Uterus (tissue), 4 donors: ENCODE measurements around the gene C1QC. TPM values are rescaled to one million over a fixed set of nuclear protein-coding genes. Genes with fewer than 3 reads are reported as not detected.

Experiments used
- DNase-seq, 2 donors: peaks; one replicate each; pipeline ENCODE4 v3.0.0-alpha.2; 2019 to 2020
- H3K27ac ChIP-seq, 2 donors: fragments of 200-600 bp; sonication (generic); 1 replicate in 1 of 2; 2 replicates in 1 of 2; pipeline ENCODE4 v1.5.1; 2016 to 2018
- H3K27me3 ChIP-seq, 2 donors: fragments of 200-600 bp; sonication (generic); one replicate each; pipeline ENCODE4 v1.5.1; 2018 to 2019; ENCODE audit warnings: control low read depth in 1 of 2
- H3K36me3 ChIP-seq, 2 donors: fragments of 200-600 bp; sonication (generic); one replicate each; pipeline ENCODE4 v1.5.1; 2019; ENCODE audit warnings: control low read depth in 1 of 2
- H3K4me1 ChIP-seq, 2 donors: fragments of 200-600 bp; sonication (generic); one replicate each; pipeline ENCODE4 v1.5.1; 2018 to 2019; ENCODE audit warnings: control low read depth in 1 of 2
- H3K4me3 ChIP-seq, 2 donors: fragments of 200-600 bp; sonication (generic); 1 replicate in 1 of 2; 2 replicates in 1 of 2; pipeline ENCODE4 v1.5.1; 2018 to 2019; ENCODE audit warnings: mild to moderate bottlenecking in 1 of 2
- H3K9me3 ChIP-seq, 2 donors: fragments of 200-600 bp; sonication (generic); one replicate each; pipeline ENCODE4 v1.5.1; 2019; ENCODE audit warnings: control low read depth in 1 of 2
- CTCF ChIP-seq, 4 experiments: fragments of 200-600 bp in 2 of 4; fragments of 450-650 bp in 2 of 4; sonication (generic) in 2 of 4; IDR thresholded peaks; one replicate each; pipeline ENCODE4 v1.5.1; 2016 to 2019; ENCODE audit warnings: antibody characterized with exemption in 4 of 4, mild to moderate bottlenecking in 2 of 4, moderate library complexity in 1 of 4
- POLR2A ChIP-seq, 2 donors: fragments of 450-650 bp; IDR thresholded peaks; one replicate each; pipeline ENCODE4 v1.6.1; 2016; ENCODE audit warnings: antibody characterized with exemption in 2 of 2, mild to moderate bottlenecking in 1 of 2, moderate library complexity in 1 of 2
- intact Hi-C: fragments of 100-400 bp; cut with DNase I; formaldehyde crosslinking; loops from one replicate; pipeline ENCODE4 v1.15.1; 2023; ENCODE audit warnings: low total_unique reads
- microRNA-seq: library from miRNA; unstranded; fragments of <30 nt; microRNA quantifications from one replicate; pipeline ENCODE4, GENCODE V29; 2016; ENCODE audit warnings: borderline microRNAs expressed, borderline replicate concordance
- small RNA-seq: library from RNA; depleted of rRNA; stranded (forward); fragments of <200 nt; gene quantifications from one replicate; pipeline ENCODE3, GENCODE V24; 2016
- total RNA-seq, 4 donors: library from RNA; depleted of rRNA in 3 of 4; stranded (reverse); fragments of >200 nt in 3 of 4; gene quantifications; one replicate each; pipeline versions ENCODE4 v1.1.0 to v1.2.4, GENCODE V29; 2014 to 2023
- donor health status: DM: yes; HTN: yes; CAD: no.

Gene C1QC
- total RNA-seq, 4 donors from 2014 or later, result 8.2 to 120 (median 28.1) TPM

- no peaks in the 10 kb centered on the region for H3K9me3 ChIP-seq
- H3K4me1 ChIP-seq, result no peaks in the 10 kb centered on the region
- H3K36me3 ChIP-seq, result no peaks in the 10 kb centered on the region
- TF ChIP-seq CTCF (IDR thresholded peaks at IDR 0.05), result no peak
- no peak for TF ChIP-seq POLR2A (IDR thresholded peaks at IDR 0.05)
- DNase-seq, result no peak
- intact Hi-C loops, result no loop called here
- no peak overlapping the region for H3K27ac ChIP-seq
- no peaks in the 10 kb centered on the region for H3K27me3 ChIP-seq
- no peak overlapping the region for H3K4me3 ChIP-seq
Measured at GRCh38 chr1:22688466-22688865, 45.0 kb downstream of the C1QC start.

GRCh38 chr1:22689505-22689904 lies 46.1 kb downstream of the C1QC start:
- H3K27me3 ChIP-seq, result no peaks in the 10 kb centered on the region
- no peaks in the 10 kb centered on the region for H3K4me1 ChIP-seq
- H3K4me3 ChIP-seq, result no peak overlapping the region
- intact Hi-C loops, result no loop called here
- no peaks in the 10 kb centered on the region for H3K36me3 ChIP-seq
- H3K27ac ChIP-seq, result no peak overlapping the region
- DNase-seq, result peak in 1 of 2 donors; percentile 22
- H3K9me3 ChIP-seq, result no peaks in the 10 kb centered on the region
- TF ChIP-seq CTCF (IDR thresholded peaks at IDR 0.05) (no peak), POLR2A (IDR thresholded peaks at IDR 0.05) (no peak)

GRCh38 chr1:22691031-22691753 lies 47.8 kb downstream of the C1QC start:
- no peak for DNase-seq
- Histone ChIP-seq H3K36me3 (no peaks in the 10 kb centered on the region), H3K4me3 (no peak overlapping the region), H3K9me3 (no peaks in the 10 kb centered on the region), H3K27me3 (no peaks in the 10 kb centered on the region), H3K27ac (no peak overlapping the region), H3K4me1 (no peaks in the 10 kb centered on the region)
- intact Hi-C loops, result no loop called here
- TF ChIP-seq CTCF (IDR thresholded peaks at IDR 0.05), result no peak

GRCh38 chr1:22694172-22694571 lies 50.7 kb downstream of the C1QC start:
- no peaks in the 10 kb centered on the region for H3K4me1 ChIP-seq
- no peaks in the 10 kb centered on the region for H3K9me3 ChIP-seq
- H3K4me3 ChIP-seq, result no peak overlapping the region
- H3K36me3 ChIP-seq, result no peaks in the 10 kb centered on the region
- intact Hi-C loops, result no loop called here
- no peak for DNase-seq
- TF ChIP-seq POLR2A (IDR thresholded peaks at IDR 0.05) (no peak), CTCF (IDR thresholded peaks at IDR 0.05) (no peak)
- H3K27ac ChIP-seq, result no peak overlapping the region
- H3K27me3 ChIP-seq, result no peaks in the 10 kb centered on the region

- Histone ChIP-seq H3K36me3 (no peaks in the 10 kb centered on the region), H3K27ac (no peak overlapping the region), H3K27me3 (no peaks in the 10 kb centered on the region), H3K9me3 (no peaks in the 10 kb centered on the region), H3K4me3 (no peak overlapping the region), H3K4me1 (no peaks in the 10 kb centered on the region)
- intact Hi-C loops, result no loop called here
- DNase-seq, result no peak
- no peak for TF ChIP-seq POLR2A (IDR thresholded peaks at IDR 0.05)
- no peak for TF ChIP-seq CTCF (IDR thresholded peaks at IDR 0.05)
Measured at GRCh38 chr1:22696610-22697009, 53.2 kb downstream of the C1QC start.

Small RNA genes lying within 50 kb of the gene (microRNA-seq; reads per million reads assigned to microRNA genes)
- not detected for gene MIR6127

Small RNA genes lying within 50 kb of the gene (small RNA-seq; reads per million reads assigned to genes)
- not detected for gene MIR6127

Other genes starting within 250 kb of the C1QC start
- gene ZBTB40, start 191.8 kb upstream of the C1QC start, total RNA-seq, result 10 to 100 TPM in 3 of 4 donors, 1 to 10 TPM in 1; 8.2 to 34.2 (median 16.6) TPM
- under 1 TPM in 1 of 4 donors, not detected in 3; 0.07 TPM for gene EPHA8, start 80.1 kb upstream of the C1QC start, total RNA-seq
- gene C1QA, start 7.0 kb upstream of the C1QC start, total RNA-seq, result 100 to 1,000 TPM in 1 of 4 donors, 10 to 100 TPM in 3; 33.1 to 114 (median 40.0) TPM
- 100 to 1,000 TPM in 1 of 4 donors, 10 to 100 TPM in 3; 22.3 to 183 (median 32.0) TPM for gene C1QB, start 9.6 kb downstream of the C1QC start, total RNA-seq
- 10 to 100 TPM in 1 of 4 donors, 1 to 10 TPM in 2, under 1 TPM in 1; under 0.01 to 49.6 (median 2.2) TPM for gene EPHB2, start 67.2 kb downstream of the C1QC start, total RNA-seq